SU-DHL-6 (cell line): ENCODE results near the gene UBL3.

ENCODE experiments used
- CTCF ChIP-seq: fragments of 200-600 bp; sonication (generic); IDR thresholded peaks from one replicate; pipeline ENCODE4 v1.5.1; 2017; ENCODE audit warnings: antibody characterized with exemption, mild to moderate bottlenecking, low read length, moderate library complexity; ENCODE audit not compliant: insufficient read depth, poor library complexity, severe bottlenecking
- EZH2phosphoT487 ChIP-seq: fragments of 200-600 bp; sonication (generic), shearing (Covaris generic); conservative IDR thresholded peaks from 2 replicates; pipeline ENCODE4 v1.6.1; 2018; ENCODE audit warnings: mild to moderate bottlenecking, antibody characterized with exemption, low read length, moderate library complexity, mixed read lengths

- TF ChIP-seq CTCF: no peak
- no peak for TF ChIP-seq EZH2phosphoT487
Measured at GRCh38 chr13:29858667-29859066, 8.2 kb upstream of the UBL3 start.
